GM19324 (cell line): ENCODE data around the gene PROCR.
"Not testable (repeated sequence)": the region's sequence is repeated elsewhere in the genome, so short reads cannot be mapped to it uniquely, and the experiment has no call there.

Experiments
- ATAC-seq: cut with Tn5 transposase; IDR thresholded peaks from one replicate; pipeline ENCODE4 v1.9.1; 2021; ENCODE audit warnings: mild to moderate bottlenecking, moderate library complexity; ENCODE audit not compliant: unreplicated experiment, low FRiP score

Gene PROCR

DNA sequence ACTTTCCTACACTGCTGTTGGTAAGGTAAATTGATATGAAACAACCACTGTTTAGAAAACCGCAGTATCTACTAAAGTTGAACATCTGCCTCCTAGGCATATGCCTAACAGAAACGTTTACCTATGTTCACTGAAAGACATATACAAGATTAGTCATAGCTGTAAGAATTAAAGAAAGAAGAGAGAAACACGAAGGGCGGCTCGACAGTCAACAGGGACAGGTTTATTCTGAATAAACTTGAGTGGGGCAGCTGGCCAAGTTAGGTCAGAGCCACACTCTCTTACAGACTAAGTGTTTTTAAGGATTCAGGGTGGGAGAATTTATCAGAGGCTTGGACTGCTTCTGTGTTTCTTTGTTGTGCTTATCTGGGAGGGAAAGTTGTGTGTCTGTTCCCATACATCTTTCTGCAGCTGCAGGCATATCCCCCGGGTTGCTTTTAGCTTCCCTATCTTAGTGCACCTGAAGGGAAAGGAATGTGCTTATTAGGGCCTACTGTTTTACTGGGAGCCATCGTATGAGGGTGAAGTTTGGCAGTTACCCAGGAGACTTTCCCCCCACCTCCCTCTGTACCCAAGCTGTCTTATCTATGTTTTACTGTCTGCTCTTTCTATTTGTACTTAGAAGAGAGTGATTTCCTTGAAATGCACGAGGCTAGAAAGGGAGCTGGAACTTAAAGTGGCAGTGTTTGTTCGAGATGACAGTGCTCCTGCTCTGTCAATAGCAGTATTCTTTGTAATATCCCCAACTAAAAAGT is 20.4 kb downstream of the PROCR start:
- ATAC-seq, result no peak

DNA sequence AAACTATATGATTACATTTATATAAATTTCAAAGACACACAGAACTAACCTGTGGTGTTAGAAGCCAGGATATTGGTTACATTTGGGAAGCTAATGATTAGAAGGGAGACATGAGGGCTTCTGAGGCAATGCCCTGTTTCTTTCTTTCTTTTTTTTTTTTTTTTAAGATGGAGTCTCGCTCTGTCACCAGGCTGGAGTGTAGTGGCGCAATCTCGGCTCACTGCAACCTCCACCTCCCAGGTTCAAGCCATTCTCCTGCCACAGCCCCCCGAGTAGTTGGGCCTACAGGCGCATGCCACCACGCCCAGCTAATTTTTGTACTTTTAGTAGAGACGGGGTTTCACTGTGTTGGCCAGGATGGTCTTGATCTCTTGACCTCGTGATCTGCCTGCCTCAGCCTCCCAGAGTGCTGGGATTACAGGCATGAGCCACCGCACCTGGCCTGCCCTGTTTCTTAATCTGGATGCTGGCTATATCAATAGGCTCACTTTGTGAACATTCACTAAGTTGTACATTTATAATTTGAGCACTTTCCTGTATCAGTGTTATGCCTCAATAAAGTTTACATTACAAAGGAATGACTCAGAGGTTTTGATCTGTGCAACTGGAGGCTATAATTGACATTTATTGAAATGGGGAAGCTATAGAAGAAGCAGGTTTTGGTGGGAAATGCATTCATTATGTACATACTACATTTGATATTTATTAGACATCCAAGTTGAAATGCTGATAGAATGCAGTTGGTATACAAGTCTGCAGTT is 21.3 kb downstream of the PROCR start:
- not testable (repeated sequence) for ATAC-seq

DNA sequence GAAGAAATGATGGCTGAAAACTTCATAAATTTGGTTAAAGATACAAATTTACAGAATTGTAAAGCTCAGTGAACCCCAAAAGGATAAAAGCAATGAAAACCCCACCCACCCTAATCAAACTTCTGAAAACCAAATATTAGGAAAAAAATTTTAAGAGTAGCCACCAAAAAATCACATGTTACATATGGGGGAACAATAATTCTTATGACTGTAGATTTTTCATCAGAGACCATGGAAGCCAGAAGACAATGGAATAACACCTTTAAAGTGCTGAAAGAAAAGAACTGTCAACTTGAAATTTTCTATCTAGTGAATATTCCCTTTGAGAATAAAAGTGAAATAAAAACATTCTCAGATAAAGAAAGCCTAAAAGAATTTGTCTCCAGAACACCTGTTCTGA is 24.4 kb downstream of the PROCR start:
- no peak for ATAC-seq

DNA sequence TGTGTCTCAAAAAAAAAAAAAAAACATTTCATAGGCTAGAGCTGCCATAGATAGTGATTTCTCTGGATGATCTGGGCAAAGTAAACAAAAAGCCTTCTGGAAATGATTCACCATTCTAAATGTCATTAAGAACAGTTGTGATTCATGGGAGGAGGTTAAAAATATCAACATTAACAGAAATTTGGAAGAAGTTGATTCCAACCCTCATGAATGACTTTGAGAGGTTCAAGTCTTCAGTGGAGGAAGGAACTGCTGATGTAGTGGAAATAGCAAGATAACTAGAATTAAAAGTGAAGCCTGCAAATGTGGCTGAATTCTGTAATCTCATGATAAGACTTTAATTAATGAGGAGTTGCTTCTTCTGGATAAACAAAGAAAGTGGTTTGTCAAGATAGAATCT is 27.9 kb downstream of the PROCR start:
- ATAC-seq, result no peak

DNA sequence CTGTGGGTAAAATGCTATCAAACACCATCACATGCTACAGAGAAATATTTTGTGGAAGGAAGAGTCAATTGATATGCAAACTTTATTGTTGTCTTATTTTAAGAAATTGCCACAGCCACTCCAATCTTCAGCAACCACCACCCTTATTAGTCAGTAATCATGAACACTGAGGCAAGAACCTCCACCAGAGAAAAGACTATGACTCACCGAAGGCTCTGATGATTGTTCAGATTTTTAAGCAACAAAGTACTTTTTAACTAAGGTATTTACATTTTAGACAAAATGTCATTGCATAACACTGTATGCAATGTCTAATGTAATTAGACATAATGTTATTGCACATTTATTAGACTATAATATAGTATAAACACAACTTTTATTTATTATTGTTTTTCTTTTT is 28.4 kb downstream of the PROCR start:
- ATAC-seq, result no peak

DNA sequence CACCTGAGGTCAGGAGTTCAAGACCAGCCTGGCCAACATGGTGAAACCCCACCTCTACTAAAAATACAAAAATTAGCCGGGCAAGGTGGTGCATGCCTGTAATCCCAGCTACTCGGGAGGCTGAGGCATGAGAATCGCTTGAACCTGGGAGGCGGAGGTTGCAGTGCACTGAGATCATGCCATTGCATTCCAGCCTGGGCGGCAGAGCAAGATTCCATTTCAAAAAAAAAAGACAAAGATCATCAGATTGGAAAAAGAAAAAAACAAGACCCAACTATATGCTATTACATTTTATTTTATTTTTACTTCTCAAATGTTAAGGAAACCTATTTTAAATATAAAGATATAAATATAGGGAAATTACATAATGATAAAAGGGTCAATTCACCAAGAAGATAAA is 29.6 kb downstream of the PROCR start:
- not testable (repeated sequence) for ATAC-seq

DNA sequence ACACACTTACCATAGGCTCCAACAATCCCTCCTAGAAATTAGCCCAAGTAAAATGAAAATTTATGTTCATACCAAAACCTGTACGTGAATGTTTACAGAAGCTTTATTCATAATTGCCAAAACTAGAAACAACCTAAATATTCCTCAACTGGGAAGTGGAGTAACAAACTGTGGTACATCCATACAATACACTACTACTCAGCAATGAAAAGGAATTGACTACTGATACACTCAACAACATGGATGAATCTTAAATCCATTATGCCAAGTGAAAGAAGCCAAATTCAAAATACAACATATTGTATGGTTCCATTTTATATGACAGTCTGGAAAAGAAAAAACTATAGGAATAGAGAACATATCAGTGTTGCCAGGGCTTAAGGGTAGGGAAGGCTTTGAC is 34.9 kb downstream of the PROCR start:
- no peak for ATAC-seq

DNA sequence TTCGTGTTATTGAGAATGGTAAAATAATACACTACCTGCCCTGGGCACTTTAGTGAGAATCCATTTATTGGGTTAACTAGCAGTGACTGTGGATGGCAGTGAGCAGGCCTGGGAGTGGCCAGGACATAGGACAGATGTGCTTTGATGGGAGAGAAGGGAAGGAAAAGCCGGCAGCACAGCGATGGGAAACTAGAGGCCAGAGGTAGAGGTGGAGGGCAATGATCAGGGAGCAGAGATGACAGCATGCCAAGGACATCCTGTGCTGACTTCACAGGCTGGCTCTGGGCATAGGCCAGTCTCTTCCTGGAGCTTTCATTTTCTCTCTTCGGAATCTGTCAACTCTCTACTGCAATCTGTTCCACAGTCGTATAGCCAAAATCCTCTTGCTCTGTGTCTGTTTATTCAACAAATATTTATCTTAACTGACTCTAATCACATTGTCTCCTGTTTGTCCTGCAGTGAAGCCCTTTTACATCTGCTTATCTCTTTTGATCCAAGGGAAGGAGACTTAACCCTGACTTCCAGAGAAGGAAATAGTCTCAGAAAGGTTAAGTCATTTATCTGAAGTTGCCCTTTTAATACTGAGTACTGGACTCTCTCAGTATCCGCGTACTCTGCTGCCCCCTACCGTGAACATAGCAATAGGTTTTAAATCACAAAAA is 36.2 kb downstream of the PROCR start:
- ATAC-seq, result no peak

DNA sequence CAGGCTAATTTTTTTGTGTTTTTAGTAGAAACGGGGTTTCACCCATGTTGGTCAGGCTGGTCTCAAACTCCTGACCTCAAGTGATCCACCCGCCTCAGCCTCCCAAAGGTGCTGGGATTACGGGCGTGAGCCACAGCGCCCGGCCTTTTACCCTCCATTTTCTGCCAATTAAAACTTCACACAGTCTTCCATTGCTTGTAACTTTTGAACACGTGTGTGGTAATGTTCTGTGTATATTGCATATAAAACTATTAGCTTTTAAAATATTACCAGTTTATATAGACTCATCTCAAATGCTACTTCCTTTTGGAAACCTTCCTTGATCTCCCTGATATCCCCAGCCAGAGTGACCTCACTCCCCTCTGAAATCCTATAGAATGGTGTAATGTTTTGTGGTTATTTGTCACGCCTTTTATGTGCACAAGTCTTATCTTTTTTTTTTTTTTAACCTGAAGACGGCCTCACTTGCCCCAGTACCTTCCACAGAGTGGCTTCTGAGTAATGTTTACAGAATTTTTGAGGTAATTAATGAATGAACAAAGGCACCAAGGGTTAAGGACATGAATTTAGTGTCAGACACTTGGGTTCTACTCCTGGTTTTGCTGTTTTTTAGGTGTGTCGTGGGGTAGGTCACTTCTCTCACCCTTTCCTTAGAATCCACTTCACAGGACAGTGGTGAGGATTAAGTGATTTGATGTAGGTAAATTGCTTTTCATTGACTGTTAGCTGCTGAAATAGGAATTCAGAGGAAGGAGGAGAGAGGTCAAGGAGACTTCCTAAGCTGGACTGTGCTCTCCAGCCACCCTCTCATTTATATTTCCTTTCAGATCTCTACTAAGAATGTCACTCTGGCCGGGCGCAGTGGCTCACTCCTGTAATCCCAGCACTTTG is 43.4 kb downstream of the PROCR start:
- no peak for ATAC-seq

DNA sequence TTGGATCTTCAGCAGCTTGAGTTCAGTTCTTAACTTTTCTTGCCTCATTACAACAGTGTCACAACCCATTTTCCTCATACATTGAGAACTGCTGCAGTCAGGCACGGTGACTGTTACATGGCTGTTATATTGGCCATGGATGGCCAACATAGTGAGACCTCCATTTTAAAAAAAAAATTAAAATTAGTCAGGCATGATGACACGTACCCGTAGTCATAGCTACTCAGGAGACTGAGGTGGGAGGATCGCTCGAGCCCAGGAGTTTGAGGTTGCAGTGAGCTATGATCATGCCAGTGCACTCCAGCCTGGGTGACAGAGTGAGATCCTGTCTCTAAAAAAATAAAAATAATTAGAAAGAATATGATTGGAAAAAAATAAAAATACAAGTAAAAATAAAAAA is 44.7 kb downstream of the PROCR start:
- ATAC-seq, result no peak

DNA sequence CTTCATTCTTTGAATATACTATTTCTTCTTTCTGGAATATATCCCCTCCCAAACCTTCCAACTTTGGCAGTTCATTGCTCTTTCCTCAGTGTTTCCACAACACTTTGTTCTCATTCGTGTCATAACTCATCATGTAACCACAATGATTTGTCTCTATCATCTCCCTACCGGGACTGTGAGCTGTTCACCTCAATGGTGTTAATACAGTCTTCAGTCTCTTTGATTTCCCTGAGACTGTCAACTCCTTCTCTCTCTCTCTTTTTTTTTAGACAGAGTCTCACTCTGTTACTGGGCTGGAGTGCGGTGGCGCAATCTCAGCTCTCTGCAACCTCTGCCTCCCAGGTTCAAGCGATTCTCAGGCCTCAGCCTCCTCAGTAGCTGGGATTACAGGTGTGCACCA is 52.1 kb downstream of the PROCR start:
- ATAC-seq, result no peak

DNA sequence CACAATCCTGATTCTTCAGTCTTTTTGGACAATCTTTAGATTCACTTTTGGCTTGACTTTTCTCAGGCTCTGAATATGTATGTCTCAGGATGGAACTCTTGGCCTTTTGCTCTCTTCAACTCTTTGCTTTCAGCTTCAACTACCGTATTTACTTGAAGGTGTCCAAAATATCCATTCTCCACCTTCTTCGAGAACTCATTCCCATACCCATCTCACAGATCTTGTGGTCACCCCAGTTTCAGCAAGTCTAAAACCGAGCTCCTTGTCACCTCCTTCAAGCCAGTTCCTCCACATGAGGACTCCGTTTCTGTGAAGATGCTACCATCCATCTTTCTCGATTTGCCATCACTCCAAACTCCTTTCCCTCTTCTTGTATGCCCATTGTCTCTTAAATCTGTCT is 52.7 kb downstream of the PROCR start:
- no peak for ATAC-seq

DNA sequence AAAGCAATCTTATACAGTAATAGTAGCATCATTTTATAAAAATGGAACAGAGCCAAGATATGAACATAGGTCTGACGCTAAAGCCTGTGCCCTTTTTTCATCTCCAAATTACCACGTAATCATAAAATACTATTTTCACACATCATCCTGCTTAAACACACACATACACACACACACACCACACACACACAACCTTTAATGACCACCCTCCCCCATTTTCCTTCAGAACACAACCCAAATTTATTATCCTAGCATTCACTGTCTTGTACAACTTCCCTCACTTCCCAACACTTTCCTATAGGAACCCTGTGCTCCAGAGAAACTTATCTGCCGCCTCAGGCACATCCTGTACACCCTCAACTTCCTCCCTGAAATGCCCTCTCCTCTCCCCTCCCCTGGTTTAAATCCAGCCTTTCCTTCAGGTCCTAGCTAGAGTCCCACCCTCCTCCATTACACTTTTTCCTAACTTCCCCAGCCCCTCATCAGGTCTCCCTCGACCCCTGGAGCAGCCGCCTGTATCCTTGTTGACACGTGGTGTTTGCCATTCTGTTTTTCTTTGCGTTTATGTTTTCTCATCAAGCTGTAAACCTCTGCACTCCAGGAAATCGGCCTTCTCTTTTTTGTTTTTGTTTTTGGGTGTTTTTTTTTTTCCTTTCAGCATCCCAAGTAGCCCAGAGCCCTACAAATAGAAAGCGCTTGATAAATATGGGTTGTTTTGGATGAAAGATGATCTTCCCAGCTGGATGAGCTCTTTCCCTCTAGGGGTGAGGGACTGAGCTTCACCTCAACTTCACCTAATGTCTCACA is 53.6 kb downstream of the PROCR start:
- no peak for ATAC-seq

DNA sequence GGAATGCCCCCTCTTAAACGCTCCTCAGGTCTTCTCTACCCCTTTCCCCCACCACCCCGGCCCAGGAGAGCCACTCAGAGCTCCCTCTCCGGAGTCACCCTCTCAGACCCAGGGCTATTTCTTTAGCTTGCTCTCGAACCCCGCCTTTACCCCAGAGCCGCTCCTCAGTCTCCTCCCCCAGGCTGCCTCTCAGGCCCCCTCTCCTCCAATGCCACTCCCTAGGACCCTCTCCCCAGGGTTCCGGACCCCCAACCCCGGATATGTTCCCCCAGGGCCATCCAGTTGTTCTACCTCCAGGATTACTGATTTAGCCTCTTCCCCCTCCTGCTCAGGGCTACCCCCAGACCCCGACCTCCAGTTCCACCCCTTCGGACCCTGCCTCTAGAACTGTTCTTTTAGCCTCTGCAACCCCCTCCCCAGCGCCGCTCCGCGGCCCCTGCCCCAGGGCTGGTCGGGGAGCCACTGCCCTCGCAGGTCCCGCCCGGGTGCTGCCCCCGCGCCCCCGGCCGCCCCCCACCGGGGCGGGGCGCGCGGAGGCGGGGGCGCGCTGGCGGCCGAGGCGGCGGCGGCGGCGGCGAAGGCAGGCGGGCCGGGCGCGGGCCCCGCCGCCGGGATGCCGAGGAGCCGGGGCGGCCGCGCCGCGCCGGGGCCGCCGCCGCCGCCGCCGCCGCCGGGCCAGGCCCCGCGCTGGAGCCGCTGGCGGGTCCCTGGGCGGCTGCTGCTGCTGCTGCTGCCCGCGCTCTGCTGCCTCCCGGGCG is 54.4 kb downstream of the PROCR start, which contains the start of gene MMP24:
MMP24 (plus strand) TSS at position 565 of the 758 bp plus-strand sequence; CDS start at position 614, 49 bp downstream.
- ATAC-seq, result no peak
